HG03565 (cell line): ENCODE results near the gene CABP1.

Experiments used
- ATAC-seq: cut with Tn5 transposase; IDR thresholded peaks from one replicate; pipeline ENCODE4 v1.9.1; 2021; ENCODE audit warnings: mild to moderate bottlenecking, moderate library complexity; ENCODE audit not compliant: unreplicated experiment

The CABP1 gene

DNA sequence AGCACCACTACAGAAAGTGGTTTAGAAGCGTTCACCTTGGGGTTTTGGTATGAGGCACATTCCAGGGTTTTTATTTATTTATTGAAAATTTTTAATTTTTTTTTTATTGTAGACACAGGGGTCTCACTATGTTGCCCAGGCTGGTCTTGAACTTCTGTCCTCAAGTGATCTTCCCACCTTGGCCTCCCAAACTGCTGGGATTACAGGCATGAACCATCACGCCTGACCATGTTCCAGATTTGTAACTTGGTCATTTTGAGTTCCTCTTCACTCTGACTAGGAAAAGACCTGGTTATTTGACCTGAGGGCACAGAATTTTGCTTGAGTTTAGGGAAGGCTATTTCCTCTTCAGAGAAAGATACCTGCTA is 49.6 kb downstream of the CABP1 start:
- no peak for ATAC-seq

GRCh38 chr12:120690978-120691377 is 50.6 kb downstream of the CABP1 start:
- no peak for ATAC-seq

DNA sequence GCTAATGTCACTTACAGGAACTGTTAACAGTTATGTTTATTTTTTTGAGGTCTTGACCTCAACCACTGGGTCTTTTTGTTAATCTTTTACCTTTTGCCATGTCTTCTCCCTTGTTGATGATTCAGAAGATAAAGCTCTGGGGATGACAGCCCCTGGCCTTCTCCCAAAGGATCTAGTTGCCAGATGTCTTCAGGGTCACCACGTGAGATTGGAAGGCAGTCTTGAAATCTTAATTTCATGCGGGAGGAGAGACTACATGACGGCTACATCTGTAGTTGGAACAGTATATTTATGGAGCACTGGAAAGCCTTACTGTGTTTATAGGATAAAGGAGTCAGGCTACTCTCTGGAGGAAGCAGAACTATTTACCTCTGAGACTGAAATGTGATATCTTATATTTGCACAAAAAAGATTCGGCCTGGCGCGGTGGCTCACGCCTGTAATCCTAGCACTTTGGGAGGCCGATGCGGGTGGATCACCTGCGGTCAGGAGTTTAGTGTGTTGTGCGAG is 52.2 kb downstream of the CABP1 start:
- no peak for ATAC-seq

- no peak for ATAC-seq
Measured at GRCh38 chr12:120693848-120694247, 53.4 kb downstream of the CABP1 start.

DNA sequence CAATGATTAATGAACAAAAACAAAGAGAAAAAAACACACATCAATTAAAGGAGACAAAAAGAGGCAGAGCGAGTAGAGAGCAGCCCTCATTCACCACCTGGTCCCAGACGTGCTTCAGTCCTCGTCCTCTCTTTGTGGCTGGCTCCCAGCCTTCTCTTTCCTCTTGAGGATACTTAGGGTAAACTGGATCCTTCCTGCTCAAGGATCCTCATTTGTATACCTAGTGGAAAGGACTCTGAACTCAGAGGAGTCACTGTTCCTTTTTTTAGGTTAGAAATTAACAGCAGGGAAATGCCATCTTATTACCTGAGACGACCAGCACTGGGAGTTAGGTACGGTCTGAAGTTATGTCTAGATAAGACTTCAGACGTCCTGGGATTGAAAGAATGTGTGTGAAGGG is 56.2 kb downstream of the CABP1 start:
- no peak for ATAC-seq

- no peak for ATAC-seq
Measured at GRCh38 chr12:120697344-120697743, 56.9 kb downstream of the CABP1 start.

DNA sequence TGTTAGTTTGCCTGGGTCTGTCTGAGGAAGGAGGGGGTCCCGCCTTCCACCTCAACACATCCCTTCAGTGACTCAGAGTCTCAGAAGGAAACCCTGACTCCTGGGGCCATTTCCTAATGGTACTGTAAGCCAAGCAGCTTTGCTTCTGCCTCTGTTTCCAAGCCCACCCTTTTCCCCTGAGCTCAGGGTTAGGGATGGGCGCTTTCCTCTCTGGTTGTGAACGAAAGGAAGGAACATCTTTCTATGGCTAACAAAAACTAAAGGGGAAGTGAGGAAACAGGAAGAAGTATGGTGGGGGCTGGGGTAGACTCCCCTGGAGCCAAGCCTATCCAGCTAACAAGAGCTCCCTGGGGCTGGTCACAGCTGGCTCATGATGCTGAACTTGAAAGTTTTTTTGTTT is 58.2 kb downstream of the CABP1 start:
- no peak for ATAC-seq

GRCh38 chr12:120699553-120699952 is 59.1 kb downstream of the CABP1 start:
- ATAC-seq: no peak

DNA sequence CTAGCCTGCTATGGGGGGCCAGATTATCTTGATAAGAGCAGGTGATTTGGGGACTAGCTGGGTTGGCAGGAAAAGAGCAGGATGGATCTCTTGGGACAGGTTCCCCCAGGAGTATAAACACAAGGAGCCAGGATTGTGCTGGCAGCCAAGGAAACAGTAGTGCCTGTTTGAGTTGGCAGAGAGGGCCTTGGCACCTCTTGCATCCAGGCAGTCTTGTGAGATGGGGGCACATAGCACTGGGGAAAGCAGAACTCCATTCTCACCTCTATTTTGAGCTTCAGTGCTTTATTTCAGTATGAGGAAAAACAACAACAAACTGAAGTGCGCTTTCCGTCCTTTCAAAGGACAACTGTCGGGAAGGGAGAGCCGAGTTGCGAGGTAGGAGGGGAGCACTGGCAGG is 60.5 kb downstream of the CABP1 start:
- no peak for ATAC-seq

- ATAC-seq: no peak
Measured at GRCh38 chr12:120702637-120703036, 62.2 kb downstream of the CABP1 start.

GRCh38 chr12:120703311-120703942 is 63.0 kb downstream of the CABP1 start:
- no peak for ATAC-seq

GRCh38 chr12:120705618-120706017 is 65.2 kb downstream of the CABP1 start:
- no peak for ATAC-seq

DNA sequence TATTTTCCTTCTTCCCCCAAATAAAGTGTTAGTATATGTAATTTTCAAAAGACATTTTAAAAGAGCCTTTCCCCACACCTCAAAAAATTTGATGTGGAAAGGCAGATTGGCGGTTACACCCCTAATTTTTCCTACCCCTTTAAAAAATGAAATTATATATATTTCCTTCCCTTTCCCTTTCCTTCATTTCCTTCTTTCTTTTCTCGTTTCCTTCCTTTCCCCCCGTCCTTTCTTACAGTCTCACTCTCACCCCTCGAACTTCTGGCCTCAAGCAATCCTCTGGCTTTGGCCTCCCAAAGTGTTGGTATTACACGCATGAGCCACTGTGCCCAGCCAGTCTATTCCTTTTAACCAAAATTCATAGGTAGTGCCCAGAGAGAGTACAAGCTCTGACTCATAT is 65.6 kb downstream of the CABP1 start:
- ATAC-seq: no peak

DNA sequence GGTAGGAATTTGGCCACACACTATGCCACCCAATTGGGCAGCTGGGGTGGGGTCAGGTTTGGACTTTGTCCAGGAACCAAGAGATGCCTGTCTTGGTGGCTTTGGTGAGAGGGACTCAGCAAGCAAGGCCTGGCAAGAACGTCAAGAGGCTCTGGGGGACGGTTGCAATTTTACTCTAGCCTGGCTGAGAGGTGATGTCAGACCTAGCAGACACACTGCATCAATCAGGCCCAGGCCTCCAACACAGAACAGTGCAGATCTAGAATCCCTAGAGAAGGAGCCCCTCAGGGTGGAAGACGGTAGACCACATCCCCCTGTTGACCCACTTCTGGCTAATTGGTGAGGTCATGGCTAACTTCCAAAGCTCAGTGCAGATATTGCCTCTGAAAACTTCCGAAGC is 68.2 kb downstream of the CABP1 start:
- ATAC-seq: no peak

- ATAC-seq: peak; percentile 45
Measured at GRCh38 chr12:120710031-120710804, 69.8 kb downstream of the CABP1 start, which contains the start of gene UNC119B. Gene UNC119B, plus strand, starts transcription at chr12:120710458. Its CDS starts 17 bp downstream, at chr12:120710475.

- peak; percentile 19 for ATAC-seq
Measured at GRCh38 chr12:120710805-120711296, 70.4 kb downstream of the CABP1 start.

DNA sequence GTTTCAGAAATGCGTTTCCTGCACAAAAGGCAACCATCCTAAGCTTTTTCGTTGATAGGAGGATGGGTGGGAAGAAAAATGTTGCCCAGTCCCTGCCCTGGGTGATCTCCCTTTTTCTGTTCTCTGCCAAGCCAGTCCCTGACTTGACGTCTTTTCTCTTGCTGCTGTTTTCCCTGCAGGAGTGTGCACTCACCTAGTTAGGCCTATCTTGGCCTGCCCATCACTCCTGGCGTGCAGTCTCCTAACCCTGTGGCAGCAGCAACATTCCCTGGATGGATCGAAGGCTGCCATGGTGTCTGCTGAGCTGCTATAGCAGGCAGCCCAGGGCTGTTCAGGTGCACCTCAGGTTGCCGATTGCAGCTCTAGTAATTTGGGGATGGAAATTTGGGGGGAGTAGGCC is 71.0 kb downstream of the CABP1 start:
- no peak for ATAC-seq

- no peak for ATAC-seq
Measured at GRCh38 chr12:120712610-120713009, 72.2 kb downstream of the CABP1 start.

DNA sequence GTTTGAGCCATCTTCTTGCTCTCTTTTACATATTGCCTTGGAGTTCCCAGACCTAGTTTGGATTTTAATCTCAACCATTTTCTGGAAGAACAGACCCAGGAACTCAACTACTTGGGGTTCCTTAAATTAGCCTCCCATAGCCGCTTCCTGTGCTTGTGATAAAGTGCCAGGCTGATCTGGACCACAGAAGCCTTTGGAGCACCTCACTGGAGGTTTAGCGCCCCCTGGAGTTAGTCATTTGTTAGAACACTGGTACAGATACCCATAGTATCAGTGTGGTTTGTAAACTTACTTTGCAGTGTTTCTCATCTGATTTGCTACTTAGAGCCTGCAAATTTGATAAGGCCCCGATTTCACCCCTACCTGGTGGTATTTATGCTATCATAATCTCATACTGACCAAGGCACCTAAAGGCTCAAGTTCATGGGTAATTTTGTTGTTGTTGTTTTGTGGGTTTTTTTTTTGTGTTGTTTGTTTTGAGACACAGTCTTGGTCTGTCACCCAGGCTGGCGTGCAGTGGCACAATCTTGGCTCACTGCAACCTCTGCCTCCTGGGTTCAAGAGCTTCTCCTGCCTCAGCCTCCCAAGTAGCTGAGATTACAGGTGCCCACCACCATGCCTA is 73.5 kb downstream of the CABP1 start:
- no peak for ATAC-seq
